ENCODE measurements around the gene SELENOW.

DNA sequence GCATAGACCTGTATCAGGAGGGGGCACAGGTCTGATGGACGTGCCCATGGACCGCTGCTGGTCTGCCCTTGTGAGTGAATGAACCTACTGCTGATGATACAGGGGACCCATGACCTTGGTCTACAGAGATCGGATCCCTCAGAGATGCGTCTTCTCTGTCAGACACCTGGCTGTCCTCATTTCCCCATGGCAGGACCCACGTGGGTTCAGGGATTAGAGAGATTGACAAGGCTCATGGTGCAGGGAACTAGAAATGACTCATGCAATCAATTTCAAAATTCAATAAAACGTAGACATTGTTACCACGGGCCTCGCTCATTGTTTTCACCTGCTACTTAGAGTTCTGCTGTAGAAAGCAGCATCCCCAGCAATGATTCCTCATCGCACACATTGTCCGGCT, 26.8 kb downstream of the SELENOW start:
- TF ChIP-seq, protein P1, sequence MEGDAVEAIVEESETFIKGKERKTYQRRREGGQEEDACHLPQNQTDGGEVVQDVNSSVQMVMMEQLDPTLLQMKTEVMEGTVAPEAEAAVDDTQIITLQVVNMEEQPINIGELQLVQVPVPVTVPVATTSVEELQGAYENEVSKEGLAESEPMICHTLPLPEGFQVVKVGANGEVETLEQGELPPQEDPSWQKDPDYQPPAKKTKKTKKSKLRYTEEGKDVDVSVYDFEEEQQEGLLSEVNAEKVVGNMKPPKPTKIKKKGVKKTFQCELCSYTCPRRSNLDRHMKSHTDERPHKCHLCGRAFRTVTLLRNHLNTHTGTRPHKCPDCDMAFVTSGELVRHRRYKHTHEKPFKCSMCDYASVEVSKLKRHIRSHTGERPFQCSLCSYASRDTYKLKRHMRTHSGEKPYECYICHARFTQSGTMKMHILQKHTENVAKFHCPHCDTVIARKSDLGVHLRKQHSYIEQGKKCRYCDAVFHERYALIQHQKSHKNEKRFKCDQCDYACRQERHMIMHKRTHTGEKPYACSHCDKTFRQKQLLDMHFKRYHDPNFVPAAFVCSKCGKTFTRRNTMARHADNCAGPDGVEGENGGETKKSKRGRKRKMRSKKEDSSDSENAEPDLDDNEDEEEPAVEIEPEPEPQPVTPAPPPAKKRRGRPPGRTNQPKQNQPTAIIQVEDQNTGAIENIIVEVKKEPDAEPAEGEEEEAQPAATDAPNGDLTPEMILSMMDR (IDR thresholded peaks at IDR 0.05 in 4 of 5, conservative IDR thresholded peaks at IDR 0.05 in 1 of 5): no peak
- TF ChIP-seq POLR2A (IDR thresholded peaks at IDR 0.05): no peak

Measured in gastrocnemius medialis (tissue), 4 donors.